H1 (cell line): ENCODE results near the gene LAMA3. TPM values are rescaled to one million over a fixed set of nuclear protein-coding genes. Genes with fewer than 3 reads are reported as not detected.

ENCODE experiments used
- ASH2L ChIP-seq: fragments of 200-600, 300-600 bp; sonication (generic); IDR thresholded peaks from one replicate; pipeline ENCODE4 v1.7.1; 2017; ENCODE audit warnings: low read length
- ATF2 ChIP-seq: IDR thresholded peaks from 2 replicates; pipeline ENCODE4 v1.6.1; 2012; ENCODE audit warnings: low read length, inconsistent platforms
- CBX5 ChIP-seq: fragments of 300-800, 300-1000 bp; sonication (generic); IDR thresholded peaks from 2 replicates; pipeline ENCODE4 v1.7.1; 2016; ENCODE audit warnings: antibody characterized with exemption, low read length, low read depth
- CTBP2 ChIP-seq: IDR thresholded peaks from 2 replicates; pipeline ENCODE4 v1.7.0; 2011; ENCODE audit warnings: borderline replicate concordance, mild to moderate bottlenecking, moderate library complexity, mixed read lengths, low read length; ENCODE audit not compliant: insufficient read depth, insufficient read length
- EGR1 ChIP-seq: IDR thresholded peaks from 2 replicates; pipeline ENCODE4 v1.6.1; 2011; ENCODE audit warnings: low read depth, low read length, borderline replicate concordance
- GTF2F1 ChIP-seq: IDR thresholded peaks from 2 replicates; pipeline ENCODE4 v1.6.1; 2012; ENCODE audit warnings: low read depth, low read length, improper control_type of control experiment, borderline replicate concordance
- HDAC2 ChIP-seq, 2 experiments: fragments of 300-600 bp in 1 of 2; sonication (generic) in 1 of 2; IDR thresholded peaks; 2 replicates each; pipeline ENCODE4 v1.6.1; 2011 to 2012; ENCODE audit warnings: low read depth in 2 of 2, low read length in 2 of 2, mild to moderate bottlenecking in 2 of 2, moderate library complexity in 2 of 2, borderline replicate concordance in 1 of 2, inconsistent platforms in 1 of 2
- JUND ChIP-seq: IDR thresholded peaks from 2 replicates; pipeline ENCODE4 v1.6.1; 2011; ENCODE audit warnings: mild to moderate bottlenecking, improper control_type of control experiment, low read length
- KDM1A ChIP-seq: fragments of 200-600, 300-600 bp; sonication (generic); IDR thresholded peaks from 2 replicates; pipeline ENCODE4 v1.7.1; 2016; ENCODE audit warnings: mild to moderate bottlenecking, low read length, borderline replicate concordance
- KDM5A ChIP-seq: fragments of 200-600 bp; IDR thresholded peaks from 2 replicates; pipeline ENCODE4 v1.7.1; 2012; ENCODE audit warnings: mild to moderate bottlenecking, low read length, inconsistent platforms, mixed read lengths
- POLR2AphosphoS5 ChIP-seq: IDR thresholded peaks from 2 replicates; pipeline ENCODE4 v1.6.1; 2011; ENCODE audit warnings: low read depth, low read length
- RAD21 ChIP-seq, 2 experiments: IDR thresholded peaks in 1 of 2; conservative IDR thresholded peaks in 1 of 2; 2 replicates each; pipeline ENCODE4 v1.6.1; 2011; ENCODE audit warnings: low read depth in 2 of 2, low read length in 2 of 2, improper control_type of control experiment in 1 of 2, inconsistent platforms in 1 of 2, mild to moderate bottlenecking in 1 of 2, moderate library complexity in 1 of 2
- RBBP5 ChIP-seq: IDR thresholded peaks from 2 replicates; pipeline ENCODE4 v1.7.1; 2012; ENCODE audit warnings: low read depth, mild to moderate bottlenecking, inconsistent platforms, low read length, moderate library complexity, borderline replicate concordance
- RFX5 ChIP-seq: IDR thresholded peaks from 2 replicates; pipeline ENCODE4 v1.6.1; 2011; ENCODE audit warnings: low read depth, low read length, improper control_type of control experiment, borderline replicate concordance
- RNF2 ChIP-seq: fragments of 200-900, 300-1000 bp; sonication (generic); IDR thresholded peaks from 2 replicates; pipeline ENCODE4 v1.7.1; 2016; ENCODE audit warnings: borderline replicate concordance, low read depth, mild to moderate bottlenecking, antibody characterized with exemption, low read length; ENCODE audit not compliant: poor library complexity, severe bottlenecking; ENCODE audit errors: missing control alignments
- SIRT6 ChIP-seq: IDR thresholded peaks from one replicate; pipeline ENCODE4 v1.7.1; 2012; ENCODE audit warnings: low read length, inconsistent platforms
- SP1 ChIP-seq: IDR thresholded peaks from 2 replicates; pipeline ENCODE4 v1.6.1; 2011; ENCODE audit warnings: low read depth, low read length
- SUZ12 ChIP-seq: fragments of 200-600 bp; sonication (generic); IDR thresholded peaks from 2 replicates; pipeline ENCODE4 v1.6.1; 2012; ENCODE audit warnings: mild to moderate bottlenecking, inconsistent platforms, low read length, moderate library complexity, mixed read lengths
- ZNF274 ChIP-seq: IDR thresholded peaks from 2 replicates; pipeline ENCODE4 v1.7.0; 2012; ENCODE audit warnings: low read length, borderline replicate concordance; ENCODE audit errors: extremely low read depth
- polyA plus RNA-seq, 7 experiments: library from polyadenylated mRNA; depleted of rRNA in 3 of 7; stranded (reverse) in 5 of 7; unstranded in 2 of 7; fragments of >200 nt in 5 of 7; fragments of 200-250 nt in 2 of 7; gene quantifications; 1 replicate in 5 of 7; 2 replicates in 1 of 7; 4 replicates in 1 of 7; pipeline versions ENCODE4 v1.2.1 to v1.2.3, GENCODE V29; 2011 to 2013; ENCODE audit warnings: missing spikeins in 2 of 7, mixed read lengths in 2 of 7
- total RNA-seq: library from RNA; stranded (reverse); fragmentation: NEBNext Ultra II Directional; extraction: Animal tissue kit (Norgen Biotek cat#: 25700); gene quantifications from 2 replicates; pipeline ENCODE4 v1.2.1, GENCODE V29; 2021
- TF ChIP-seq, protein P1 (sequence below): IDR thresholded peaks from 2 replicates; pipeline ENCODE4 v1.6.1; 2012; ENCODE audit warnings: inconsistent platforms
- TF ChIP-seq, protein P2 (sequence below): IDR thresholded peaks from 2 replicates; pipeline ENCODE4 v1.6.1; 2011; ENCODE audit warnings: low read depth, mild to moderate bottlenecking, low read length; ENCODE audit not compliant: insufficient read depth

Gene LAMA3
- total and polyA plus RNA-seq, 2 of the 8 experiments (the other 6 are each of a cell fraction or from before 2014, with no cell fraction given), result 0.76 to 5.0 TPM

DNA sequence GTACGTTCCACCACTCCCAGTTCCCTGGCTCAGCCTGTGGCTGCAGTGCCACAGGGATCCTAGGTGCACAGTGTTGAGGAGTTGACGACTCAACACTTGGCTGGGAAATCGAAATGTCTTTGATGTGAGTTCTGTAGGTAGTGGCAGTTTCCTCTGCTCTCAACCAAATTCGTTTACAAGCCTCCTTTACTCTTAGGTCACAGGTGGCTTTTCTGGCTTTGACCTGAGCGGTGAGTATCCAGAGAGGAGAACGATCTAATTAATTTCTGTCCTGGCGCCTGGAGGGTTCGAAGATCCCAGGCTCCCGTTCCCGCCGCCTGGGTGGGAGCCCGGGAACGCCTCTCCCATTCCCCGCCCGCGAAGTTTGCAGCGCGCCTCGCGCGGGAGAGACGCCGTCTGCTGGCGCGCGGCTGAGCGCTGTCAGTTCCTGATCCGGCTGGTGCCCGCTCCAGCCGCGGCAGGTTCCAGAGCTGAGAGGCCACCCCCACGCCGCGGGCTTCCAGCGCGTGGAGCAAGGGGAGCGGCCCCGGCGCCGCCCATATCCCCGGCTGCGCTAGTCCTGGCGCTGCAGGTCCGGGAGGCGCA, at the start of gene LAMA3 (continued):
- TF ChIP-seq GTF2F1, result no peak
- no peak for TF ChIP-seq RNF2
- TF ChIP-seq SUZ12, result no peak
- no peak for TF ChIP-seq CTBP2
- TF ChIP-seq EGR1, result no peak
- TF ChIP-seq SP1, result no peak
- no peak for TF ChIP-seq RFX5
- TF ChIP-seq, protein P1, sequence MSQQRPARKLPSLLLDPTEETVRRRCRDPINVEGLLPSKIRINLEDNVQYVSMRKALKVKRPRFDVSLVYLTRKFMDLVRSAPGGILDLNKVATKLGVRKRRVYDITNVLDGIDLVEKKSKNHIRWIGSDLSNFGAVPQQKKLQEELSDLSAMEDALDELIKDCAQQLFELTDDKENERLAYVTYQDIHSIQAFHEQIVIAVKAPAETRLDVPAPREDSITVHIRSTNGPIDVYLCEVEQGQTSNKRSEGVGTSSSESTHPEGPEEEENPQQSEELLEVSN, result peak; percentile 71
- no peak for TF ChIP-seq ATF2
- no peak for TF ChIP-seq ZNF274
- no peak for TF ChIP-seq JUND
- TF ChIP-seq, protein P2, sequence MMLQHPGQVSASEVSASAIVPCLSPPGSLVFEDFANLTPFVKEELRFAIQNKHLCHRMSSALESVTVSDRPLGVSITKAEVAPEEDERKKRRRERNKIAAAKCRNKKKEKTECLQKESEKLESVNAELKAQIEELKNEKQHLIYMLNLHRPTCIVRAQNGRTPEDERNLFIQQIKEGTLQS, result no peak
- no peak for TF ChIP-seq SIRT6
- TF ChIP-seq KDM5A, result no peak
- no peak for TF ChIP-seq ASH2L
- no peak; the same call in 1 of the 2 replicates for TF ChIP-seq RBBP5
- TF ChIP-seq POLR2AphosphoS5, result no peak
- no peak for TF ChIP-seq RAD21 (IDR thresholded peaks at IDR 0.05 in 1 of 2, conservative IDR thresholded peaks at IDR 0.05 in 1 of 2; ENCODE audit: low read depth in 2 of 2, low read length in 2 of 2)
- TF ChIP-seq CBX5, result no peak
- peak in 1 of 2 experiments; percentile 86; a peak in 1 of 4 replicates for TF ChIP-seq HDAC2 (IDR thresholded peaks at IDR 0.05; ENCODE audit: borderline replicate concordance in 1 of 2, low read depth in 2 of 2, low read length in 2 of 2)
- TF ChIP-seq KDM1A, result no peak
